ENCODE results near the gene KCNK5.

Gene KCNK5

DNA sequence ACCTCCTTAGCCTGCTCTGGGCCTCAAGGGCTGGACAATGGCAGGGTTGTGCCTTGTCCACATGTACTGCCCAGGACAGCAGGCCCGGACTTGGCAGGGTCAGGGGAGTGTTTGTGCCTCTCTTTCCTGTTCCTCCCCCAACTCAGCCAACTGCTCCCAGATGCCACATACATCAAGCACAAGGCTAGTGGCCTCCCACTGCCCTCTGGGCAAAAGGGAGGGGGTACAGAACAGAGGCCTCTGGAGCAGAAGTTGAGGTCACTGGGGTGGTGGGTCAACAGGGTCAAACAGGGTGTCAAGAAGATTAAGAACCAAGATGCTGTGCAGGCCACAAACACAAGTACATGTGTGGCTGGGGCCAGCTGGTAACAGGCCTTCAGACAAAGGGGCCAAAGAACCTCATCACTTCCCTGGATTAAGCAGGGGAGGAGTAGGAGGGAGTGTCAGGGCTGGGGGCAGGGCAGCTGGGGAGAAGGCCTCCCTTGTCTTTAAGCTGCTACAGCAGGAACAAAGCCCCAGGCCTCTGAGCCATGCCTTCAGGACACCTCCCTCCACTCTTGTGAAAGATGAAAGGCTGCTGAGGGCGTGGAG, 36.0 kb downstream of the KCNK5 start:
- H3K36me3 ChIP-seq (ENCODE audit: control insufficient read depth, low read depth, low read length): peaks cover 50% of the 10 kb centered on the region
- no peak overlapping the region for H3K9ac ChIP-seq (ENCODE audit: low read length)
- no peaks in the 10 kb centered on the region for H3K9me3 ChIP-seq (ENCODE audit: control insufficient read depth, low read depth, low read length)
- no peak overlapping the region for H3K27ac ChIP-seq (ENCODE audit: low read length)
- no peaks in the 10 kb centered on the region for H3K27me3 ChIP-seq (ENCODE audit: control insufficient read depth, insufficient read depth, low read length)
- H3K4me3 ChIP-seq (ENCODE audit: low read length): no peak overlapping the region
- H3K4me1 ChIP-seq (ENCODE audit: control insufficient read depth, low read depth, low read length): no peaks in the 10 kb centered on the region

DNA sequence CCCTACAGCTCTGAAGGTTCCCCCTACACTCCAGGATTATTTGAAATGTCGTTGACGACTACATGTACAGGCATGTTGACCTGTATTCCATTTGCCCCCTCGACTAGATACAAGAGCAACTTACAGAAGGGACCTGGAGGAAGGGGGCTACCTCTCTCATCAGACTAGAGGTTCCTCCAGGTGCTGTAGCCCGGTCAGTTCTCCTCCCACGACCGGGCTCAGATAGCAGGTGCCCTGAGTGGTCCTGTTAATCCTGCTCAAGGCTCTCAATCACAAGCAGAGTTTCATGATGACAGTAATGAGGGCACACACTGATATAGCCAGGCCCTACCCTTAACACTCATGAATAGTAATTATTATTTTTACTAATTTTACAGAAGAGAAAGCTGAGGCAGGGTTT, 36.5 kb downstream of the KCNK5 start:
- peaks cover 55% of the 10 kb centered on the region for H3K36me3 ChIP-seq (ENCODE audit: control insufficient read depth, low read depth, low read length)

DNA sequence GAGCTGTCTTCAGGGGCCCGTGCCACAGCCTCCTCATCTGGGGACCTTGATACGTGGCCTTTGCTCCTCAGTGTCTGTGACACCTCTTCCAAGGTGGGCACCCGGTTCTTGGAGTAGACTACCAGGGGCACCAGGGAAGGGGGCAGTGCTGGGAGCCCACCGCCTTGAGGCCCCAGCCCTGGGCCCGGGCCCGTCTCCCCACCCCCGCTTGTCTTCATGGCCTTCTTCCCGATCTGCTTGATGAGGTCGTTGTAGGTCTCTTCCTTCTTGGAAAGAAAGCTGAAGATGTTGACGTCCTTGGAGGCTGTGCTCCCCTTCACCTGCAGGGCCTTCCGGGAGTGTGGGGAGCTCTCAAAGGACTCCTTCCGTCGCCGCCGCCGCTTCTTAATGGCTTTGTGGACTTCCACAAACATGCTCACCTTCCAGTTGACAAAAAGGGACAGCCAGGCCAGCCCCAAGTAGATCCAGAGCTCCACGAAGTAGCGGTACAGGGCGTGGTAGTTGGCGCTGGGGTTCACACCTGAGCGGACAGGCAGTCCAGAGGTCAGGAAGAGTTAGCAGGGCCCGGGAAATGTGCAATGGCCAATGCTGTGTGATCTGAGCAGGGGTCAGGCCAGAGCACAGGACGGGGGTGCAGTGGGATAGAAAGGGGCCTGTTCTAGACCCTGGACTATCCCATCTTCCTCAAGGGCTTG, 37.9 kb downstream of the KCNK5 start:
- H3K27me3 ChIP-seq (ENCODE audit: control insufficient read depth, insufficient read depth, low read length): no peaks in the 10 kb centered on the region
- no peak overlapping the region for H3K4me3 ChIP-seq (ENCODE audit: low read length)
- H3K27ac ChIP-seq (ENCODE audit: low read length): no peak overlapping the region
- no peaks in the 10 kb centered on the region for H3K4me1 ChIP-seq (ENCODE audit: control insufficient read depth, low read depth, low read length)
- H3K36me3 ChIP-seq (ENCODE audit: control insufficient read depth, low read depth, low read length): peaks cover 59% of the 10 kb centered on the region
- no peak overlapping the region for H3K9ac ChIP-seq (ENCODE audit: low read length)
- H3K9me3 ChIP-seq (ENCODE audit: control insufficient read depth, low read depth, low read length): no peaks in the 10 kb centered on the region

More for the DNA sequence above, 36.5 kb downstream of the KCNK5 start:
- H3K27me3 ChIP-seq (ENCODE audit: control insufficient read depth, insufficient read depth, low read length): no peaks in the 10 kb centered on the region
- H3K27ac ChIP-seq (ENCODE audit: low read length): no peak overlapping the region
- no peak overlapping the region for H3K4me3 ChIP-seq (ENCODE audit: low read length)
- no peaks in the 10 kb centered on the region for H3K4me1 ChIP-seq (ENCODE audit: control insufficient read depth, low read depth, low read length)
- H3K9ac ChIP-seq (ENCODE audit: low read length): no peak overlapping the region
- no peaks in the 10 kb centered on the region for H3K9me3 ChIP-seq (ENCODE audit: control insufficient read depth, low read depth, low read length)

DNA sequence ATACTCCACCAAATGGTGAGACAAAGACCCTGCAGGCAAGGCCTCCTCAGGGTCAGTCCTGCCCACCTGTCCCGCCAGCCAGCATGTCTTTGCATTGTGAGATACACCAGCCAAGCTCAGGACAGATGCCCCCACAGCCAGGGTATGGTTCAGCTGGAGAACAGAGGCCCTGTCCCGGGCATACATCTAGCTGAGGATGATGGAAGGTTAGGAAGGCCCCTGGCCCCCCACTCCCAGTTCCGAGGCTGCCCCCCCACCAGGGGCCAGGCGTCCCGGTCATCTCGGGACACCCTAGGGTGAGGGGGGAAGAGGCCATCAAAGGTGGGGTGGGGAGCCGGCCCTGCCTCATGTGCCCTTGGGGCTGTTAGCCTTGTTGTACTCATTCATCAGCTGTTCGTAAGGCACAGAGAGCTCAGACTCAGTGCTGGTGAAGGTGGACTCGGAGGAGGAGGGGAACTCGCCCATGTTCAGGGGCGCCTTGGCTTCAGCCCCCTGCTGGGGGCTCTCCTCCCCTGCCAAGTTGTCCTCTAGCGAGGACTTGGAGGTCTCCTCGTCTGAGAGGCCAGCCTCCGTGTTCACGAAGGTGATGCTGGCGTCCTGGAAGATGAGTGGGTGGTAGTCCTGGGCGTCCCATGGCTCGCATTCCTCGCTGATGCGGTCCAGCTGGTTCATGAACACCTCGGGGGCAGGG, 38.6 kb downstream of the KCNK5 start:
- H3K4me1 ChIP-seq (ENCODE audit: control insufficient read depth, low read depth, low read length): no peaks in the 10 kb centered on the region
- no peaks in the 10 kb centered on the region for H3K9me3 ChIP-seq (ENCODE audit: control insufficient read depth, low read depth, low read length)
- H3K4me3 ChIP-seq (ENCODE audit: low read length): no peak overlapping the region
- H3K27me3 ChIP-seq (ENCODE audit: control insufficient read depth, insufficient read depth, low read length): no peaks in the 10 kb centered on the region
- H3K9ac ChIP-seq (ENCODE audit: low read length): no peak overlapping the region
- peaks cover 56% of the 10 kb centered on the region for H3K36me3 ChIP-seq (ENCODE audit: control insufficient read depth, low read depth, low read length)
- H3K27ac ChIP-seq (ENCODE audit: low read length): no peak overlapping the region

DNA sequence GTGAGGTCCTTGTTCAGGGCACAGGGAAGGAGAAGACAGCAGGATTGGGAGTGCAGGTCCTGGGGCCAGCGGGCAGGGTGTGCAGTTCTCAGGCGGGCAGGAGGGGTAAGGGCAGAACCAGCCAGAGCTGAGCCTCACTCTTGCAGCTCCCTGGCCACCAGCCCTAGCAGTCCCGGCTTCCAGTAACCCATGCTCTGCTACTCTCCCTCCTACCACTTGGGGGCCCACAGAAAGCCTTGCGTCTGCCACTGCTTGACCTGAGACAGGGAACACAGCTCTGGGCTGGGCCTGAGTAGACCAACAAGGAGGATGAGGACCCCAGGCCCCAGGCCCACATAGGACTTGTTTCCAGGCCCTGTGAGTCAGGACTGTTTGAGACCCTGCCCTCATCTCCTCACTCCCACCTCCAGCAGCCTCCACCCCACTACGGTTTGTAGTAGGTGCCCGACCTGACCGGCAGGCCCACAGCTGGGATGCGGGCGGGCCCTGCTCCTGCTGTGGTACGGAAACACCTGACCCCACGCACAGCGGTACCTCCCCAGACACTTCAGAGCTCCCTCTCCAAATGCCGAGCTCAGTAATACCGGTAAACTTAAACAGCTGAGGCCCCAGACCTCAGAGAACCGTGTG, 39.2 kb downstream of the KCNK5 start:
- Histone ChIP-seq H3K9ac (ENCODE audit: low read length) (no peak overlapping the region), H3K4me1 (ENCODE audit: control insufficient read depth, low read depth, low read length) (no peaks in the 10 kb centered on the region), H3K27ac (ENCODE audit: low read length) (no peak overlapping the region), H3K27me3 (ENCODE audit: control insufficient read depth, insufficient read depth, low read length) (no peaks in the 10 kb centered on the region), H3K9me3 (ENCODE audit: control insufficient read depth, low read depth, low read length) (no peaks in the 10 kb centered on the region), H3K36me3 (ENCODE audit: control insufficient read depth, low read depth, low read length) (peaks cover 50% of the 10 kb centered on the region), H3K4me3 (ENCODE audit: low read length) (no peak overlapping the region)

DNA sequence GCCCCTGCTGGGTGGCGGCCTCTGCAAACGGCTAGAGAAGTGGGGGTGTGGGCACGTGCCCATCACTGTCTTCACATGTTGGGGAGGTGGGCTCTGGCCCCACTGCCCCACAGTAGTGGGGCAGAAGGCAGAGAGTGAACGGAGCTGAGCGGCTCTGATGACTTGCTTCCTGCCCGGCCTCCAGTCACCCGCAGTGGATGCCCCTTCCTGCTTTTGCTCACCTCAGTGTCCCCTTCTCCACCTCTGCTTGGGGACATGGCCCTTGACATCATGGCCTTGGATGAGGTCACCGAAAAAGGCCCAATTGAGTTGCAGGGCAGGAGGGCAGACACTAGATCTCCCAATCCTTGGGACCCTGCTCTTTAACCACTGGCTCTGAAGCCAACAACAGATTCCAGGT, 40.1 kb downstream of the KCNK5 start:
- Histone ChIP-seq H3K9ac (ENCODE audit: low read length) (no peak overlapping the region), H3K4me3 (ENCODE audit: low read length) (no peak overlapping the region), H3K9me3 (ENCODE audit: control insufficient read depth, low read depth, low read length) (no peaks in the 10 kb centered on the region), H3K27me3 (ENCODE audit: control insufficient read depth, insufficient read depth, low read length) (no peaks in the 10 kb centered on the region), H3K4me1 (ENCODE audit: control insufficient read depth, low read depth, low read length) (no peaks in the 10 kb centered on the region), H3K27ac (ENCODE audit: low read length) (no peak overlapping the region), H3K36me3 (ENCODE audit: control insufficient read depth, low read depth, low read length) (peaks cover 41% of the 10 kb centered on the region)

DNA sequence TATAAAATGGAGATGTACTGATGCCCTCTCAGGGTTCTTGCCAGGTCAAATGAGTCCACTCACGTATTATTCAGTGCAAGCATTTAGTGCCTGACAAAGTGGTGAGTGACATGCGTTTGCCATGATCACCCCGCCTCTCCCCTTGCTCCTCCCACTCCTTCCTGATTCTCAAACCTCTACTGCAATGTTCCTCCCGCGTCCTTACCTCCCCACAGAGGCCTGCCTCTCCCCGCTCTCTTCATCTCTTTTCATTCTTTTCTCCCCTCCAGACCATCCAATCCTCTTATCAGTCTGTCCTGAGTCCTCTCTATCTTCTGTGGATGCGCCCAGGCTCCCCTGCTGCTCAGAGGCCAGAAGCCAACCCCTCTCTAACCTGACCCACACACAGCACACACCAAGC, 40.7 kb downstream of the KCNK5 start:
- Histone ChIP-seq H3K27me3 (ENCODE audit: control insufficient read depth, insufficient read depth, low read length) (no peaks in the 10 kb centered on the region), H3K9ac (ENCODE audit: low read length) (no peak overlapping the region), H3K27ac (ENCODE audit: low read length) (no peak overlapping the region), H3K9me3 (ENCODE audit: control insufficient read depth, low read depth, low read length) (no peaks in the 10 kb centered on the region), H3K4me1 (ENCODE audit: control insufficient read depth, low read depth, low read length) (no peaks in the 10 kb centered on the region), H3K4me3 (ENCODE audit: low read length) (no peak overlapping the region), H3K36me3 (ENCODE audit: control insufficient read depth, low read depth, low read length) (peaks cover 35% of the 10 kb centered on the region)

DNA sequence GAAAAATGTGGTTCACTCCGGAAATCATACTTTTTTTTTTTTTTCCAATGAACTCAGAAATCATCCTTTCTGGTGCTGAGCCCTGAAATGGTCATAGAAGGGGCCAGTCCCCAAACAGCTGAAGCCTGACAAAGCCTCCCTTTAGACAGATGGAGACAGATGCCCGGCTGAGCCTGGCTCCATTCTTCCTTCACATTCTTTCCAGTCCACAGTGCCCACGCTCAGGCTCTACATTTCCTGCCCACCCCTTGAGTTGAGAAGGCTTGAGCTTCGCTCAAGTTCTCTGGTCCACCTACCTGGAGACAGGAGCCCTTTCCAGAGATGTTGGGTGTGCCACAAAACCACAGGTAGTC, 41.2 kb downstream of the KCNK5 start:
- Histone ChIP-seq H3K36me3 (ENCODE audit: control insufficient read depth, low read depth, low read length) (peaks cover 30% of the 10 kb centered on the region), H3K9me3 (ENCODE audit: control insufficient read depth, low read depth, low read length) (no peaks in the 10 kb centered on the region), H3K27ac (ENCODE audit: low read length) (no peak overlapping the region)

DNA sequence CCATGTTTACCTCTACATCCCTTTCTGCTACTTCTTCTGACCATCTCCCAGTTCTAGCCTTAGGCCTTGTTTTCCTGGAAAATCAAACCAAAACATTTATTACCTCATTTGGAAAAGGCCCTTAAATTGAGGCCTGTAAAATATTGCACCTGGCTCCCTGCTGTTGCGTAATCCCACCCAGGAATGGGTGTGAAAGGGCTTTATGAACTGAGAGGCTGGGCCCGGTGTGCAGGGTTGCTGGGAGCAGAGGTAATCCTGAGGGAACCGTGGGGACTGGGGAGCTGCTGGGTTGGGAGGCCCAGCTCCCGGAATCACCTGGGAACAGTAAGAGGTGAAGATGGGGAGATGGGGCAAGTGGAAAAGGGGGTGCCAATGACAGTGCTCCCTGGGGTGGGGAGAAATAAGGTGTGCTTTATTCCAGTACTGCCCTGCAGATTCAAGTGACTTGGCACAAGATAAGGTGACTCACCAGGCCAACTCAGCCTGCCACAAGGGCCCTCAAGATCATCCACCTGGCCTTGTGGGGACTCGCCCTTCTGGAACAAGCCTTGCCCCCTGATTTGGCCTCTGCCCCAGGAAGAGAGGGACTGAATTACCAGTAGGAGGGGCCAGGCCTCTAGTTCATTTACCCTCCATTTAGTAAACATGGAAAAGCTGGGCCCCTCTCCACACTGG, 44.2 kb downstream of the KCNK5 start:
- Histone ChIP-seq H3K9ac (ENCODE audit: low read length) (no peak overlapping the region), H3K4me1 (ENCODE audit: control insufficient read depth, low read depth, low read length) (no peaks in the 10 kb centered on the region), H3K36me3 (ENCODE audit: control insufficient read depth, low read depth, low read length) (peaks cover 11% of the 10 kb centered on the region), H3K27me3 (ENCODE audit: control insufficient read depth, insufficient read depth, low read length) (no peaks in the 10 kb centered on the region), H3K4me3 (ENCODE audit: low read length) (no peak overlapping the region), H3K9me3 (ENCODE audit: control insufficient read depth, low read depth, low read length) (no peaks in the 10 kb centered on the region), H3K27ac (ENCODE audit: low read length) (no peak overlapping the region)

More for the DNA sequence above, 41.2 kb downstream of the KCNK5 start:
- Histone ChIP-seq H3K4me3 (ENCODE audit: low read length) (no peak overlapping the region), H3K27me3 (ENCODE audit: control insufficient read depth, insufficient read depth, low read length) (no peaks in the 10 kb centered on the region), H3K9ac (ENCODE audit: low read length) (no peak overlapping the region), H3K4me1 (ENCODE audit: control insufficient read depth, low read depth, low read length) (no peaks in the 10 kb centered on the region)

DNA sequence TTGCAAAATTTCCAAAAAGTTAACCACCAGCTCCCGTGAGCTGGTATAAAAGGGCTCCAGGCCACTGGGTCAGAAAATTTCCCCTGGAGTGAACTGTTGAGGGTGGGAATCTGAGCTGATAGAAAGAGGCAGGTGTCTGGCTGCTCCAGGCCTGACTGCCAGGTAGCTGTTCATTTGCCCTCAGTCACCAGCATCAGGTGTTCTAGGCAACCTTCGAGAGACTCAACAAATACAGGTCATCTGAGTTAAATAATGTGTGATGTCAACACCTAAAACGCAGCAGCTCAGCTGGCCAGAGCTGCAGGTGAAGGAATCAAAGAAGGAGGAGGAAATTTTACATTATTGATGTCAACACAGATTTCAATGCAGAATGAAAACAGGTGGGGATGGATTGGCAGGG, 46.7 kb downstream of the KCNK5 start:
- Histone ChIP-seq H3K4me1 (ENCODE audit: control insufficient read depth, low read depth, low read length) (no peaks in the 10 kb centered on the region), H3K9ac (ENCODE audit: low read length) (no peak overlapping the region), H3K27ac (ENCODE audit: low read length) (no peak overlapping the region), H3K36me3 (ENCODE audit: control insufficient read depth, low read depth, low read length) (peaks cover 2% of the 10 kb centered on the region), H3K9me3 (ENCODE audit: control insufficient read depth, low read depth, low read length) (no peaks in the 10 kb centered on the region), H3K4me3 (ENCODE audit: low read length) (no peak overlapping the region), H3K27me3 (ENCODE audit: control insufficient read depth, insufficient read depth, low read length) (no peaks in the 10 kb centered on the region)

DNA sequence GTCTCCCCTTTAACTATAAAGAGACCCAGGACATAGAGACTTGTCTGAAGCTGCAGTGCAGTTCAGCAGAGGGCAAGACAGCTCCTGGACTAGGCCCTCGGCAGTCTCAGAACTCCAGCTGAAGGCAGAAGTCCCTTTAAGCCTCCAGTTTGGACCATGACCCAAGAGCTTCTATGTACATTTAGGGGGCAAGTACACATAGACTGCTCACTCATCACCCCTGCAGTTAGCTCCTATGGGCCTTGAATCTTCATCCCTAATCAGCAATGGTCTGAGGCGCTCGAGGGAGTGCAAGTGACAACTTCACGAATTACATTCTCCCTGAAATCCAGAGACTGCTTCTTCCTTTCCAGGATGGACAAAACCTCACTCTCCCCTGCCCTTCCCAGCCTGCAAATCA, 47.4 kb downstream of the KCNK5 start:
- H3K4me1 ChIP-seq (ENCODE audit: control insufficient read depth, low read depth, low read length): no peaks in the 10 kb centered on the region
- H3K36me3 ChIP-seq (ENCODE audit: control insufficient read depth, low read depth, low read length): no peaks in the 10 kb centered on the region
- H3K9ac ChIP-seq (ENCODE audit: low read length): no peak overlapping the region
- no peaks in the 10 kb centered on the region for H3K27me3 ChIP-seq (ENCODE audit: control insufficient read depth, insufficient read depth, low read length)
- H3K4me3 ChIP-seq (ENCODE audit: low read length): no peak overlapping the region
- peaks cover 4% of the 10 kb centered on the region for H3K9me3 ChIP-seq (ENCODE audit: control insufficient read depth, low read depth, low read length)
- no peak overlapping the region for H3K27ac ChIP-seq (ENCODE audit: low read length)

Measured in iPS-18a (cell line).